Esophagus muscularis mucosa (tissue), 4 donors: ENCODE measurements around the gene GJB2.

ENCODE experiments used
- CTCF ChIP-seq, 3 experiments: fragments of 200-600 bp in 2 of 3; fragments of 450-650 bp in 1 of 3; sonication (generic) in 2 of 3; IDR thresholded peaks; one replicate each; pipeline ENCODE4 v1.5.1; 2017 to 2019; ENCODE audit warnings: antibody characterized with exemption in 3 of 3, mild to moderate bottlenecking in 2 of 3, moderate library complexity in 1 of 3
- EP300 ChIP-seq: sonication (generic); formaldehyde crosslinking; IDR thresholded peaks from one replicate; pipeline ENCODE4 v1.6.1; 2017; ENCODE audit warnings: antibody characterized with exemption
- POLR2AphosphoS5 ChIP-seq, 2 donors: sonication (generic); formaldehyde crosslinking; IDR thresholded peaks; one replicate each; pipeline ENCODE4 v1.6.1; 2017; ENCODE audit warnings: antibody characterized with exemption in 2 of 2

DNA sequence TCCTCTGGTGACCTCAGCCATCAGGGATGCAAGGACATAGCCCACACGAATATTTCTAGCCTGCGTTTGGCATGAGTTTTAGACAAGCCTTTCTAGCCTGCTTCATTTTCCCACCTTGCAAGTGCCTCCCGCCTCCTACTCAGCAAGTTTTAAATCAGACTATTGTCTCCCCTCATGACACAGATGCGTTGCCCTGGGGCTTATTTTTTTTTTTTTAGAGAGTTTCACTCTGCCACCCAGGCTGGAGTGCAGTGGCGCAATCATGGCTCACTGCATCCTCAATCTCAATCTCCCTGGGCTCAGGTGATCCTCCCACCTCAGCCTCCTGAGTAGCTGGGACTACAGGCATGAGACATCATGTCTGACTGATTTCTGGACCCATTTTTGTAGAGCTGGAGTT lies 14.6 kb downstream of the GJB2 start:
- TF ChIP-seq POLR2AphosphoS5 (IDR thresholded peaks at IDR 0.05) (no peak), CTCF (IDR thresholded peaks at IDR 0.05) (no peak), EP300 (no peak)
